SJSA1 (cell line): ENCODE data around the gene TBC1D22A. TPM values are rescaled to one million over a fixed set of nuclear protein-coding genes. Genes with fewer than 3 reads are reported as not detected.

Experiments
- DNase-seq, 2 experiments: peaks; one replicate each; pipeline ENCODE4 v3.0.0-alpha.2; 2015 to 2020; ENCODE audit warnings: low spot score in 2 of 2, low read depth in 1 of 2
- H3K27ac ChIP-seq: fragments of 250-450 bp; sonication (Bioruptor Pico); 2 replicates; pipeline ENCODE4 v1.5.1; 2020; ENCODE audit warnings: mild to moderate bottlenecking, moderate library complexity
- H3K27me3 ChIP-seq: fragments of 250-450 bp; sonication (Bioruptor Pico); replicated peaks from 2 replicates; pipeline ENCODE4 v1.5.1; 2020; ENCODE audit warnings: mild to moderate bottlenecking, moderate library complexity
- H3K36me3 ChIP-seq: fragments of 250-450 bp; sonication (Bioruptor Pico); 2 replicates; pipeline ENCODE4 v1.5.1; 2020; ENCODE audit warnings: mild to moderate bottlenecking
- H3K4me1 ChIP-seq: fragments of 250-450 bp; sonication (Bioruptor Pico); replicated peaks from 2 replicates; pipeline ENCODE4 v1.6.1; 2021; ENCODE audit warnings: mild to moderate bottlenecking
- H3K4me3 ChIP-seq: fragments of 250-450 bp; sonication (Bioruptor Pico); 2 replicates; pipeline ENCODE4 v1.5.1; 2020; ENCODE audit warnings: mild to moderate bottlenecking
- H3K9me3 ChIP-seq: fragments of 250-450 bp; sonication (Bioruptor Pico); replicated peaks from 2 replicates; pipeline ENCODE4 v1.5.1; 2020; ENCODE audit warnings: mild to moderate bottlenecking
- total RNA-seq: library from RNA; depleted of rRNA; stranded (reverse); fragments of >200 nt; shearing (Covaris generic); gene quantifications from 2 replicates; pipeline ENCODE4 v1.2.3, GENCODE V29; 2014

TBC1D22A gene
- total RNA-seq, 1 experiment from 2014 or later = 10.5 TPM

DNA sequence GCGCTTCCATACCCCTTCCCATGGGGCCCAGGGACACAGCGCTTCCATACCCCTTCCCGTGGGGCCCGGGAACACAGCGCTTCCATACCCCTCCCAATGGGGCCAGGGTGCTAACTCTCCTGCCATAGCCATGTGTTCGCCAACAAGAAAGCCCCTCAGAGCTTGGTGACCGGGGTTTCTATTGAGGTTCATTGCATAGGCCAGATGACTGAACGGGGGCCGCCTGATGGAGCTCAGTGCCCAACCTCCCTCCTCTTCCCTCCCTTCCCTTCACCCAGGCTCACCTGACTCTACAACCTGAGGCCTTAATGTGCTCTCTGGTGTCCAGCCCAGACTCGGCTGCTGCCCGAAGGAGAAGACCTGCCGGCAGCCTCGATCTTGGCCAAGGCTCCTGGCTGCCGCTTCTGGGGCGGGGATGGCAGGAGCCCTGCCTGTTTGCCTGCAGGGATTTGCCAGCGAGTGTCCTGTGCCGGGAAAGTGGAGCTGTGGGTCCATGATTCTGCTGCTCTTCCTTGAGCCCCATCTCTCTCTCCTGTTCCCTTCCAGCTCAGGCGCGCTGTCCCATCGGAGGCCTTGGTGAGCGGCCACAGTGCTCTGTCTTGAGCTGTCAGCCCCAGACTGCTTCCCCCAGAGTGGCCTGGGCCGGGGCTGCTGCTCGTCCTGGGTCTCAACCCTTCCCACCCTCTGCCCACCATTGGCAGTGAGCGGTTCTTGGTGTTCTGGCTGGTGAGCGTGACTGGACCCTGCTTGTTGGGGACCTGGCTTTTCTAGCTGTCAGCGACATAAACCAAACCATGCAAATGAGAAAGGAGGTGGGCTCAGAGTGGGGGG lies 267.0 kb downstream of the TBC1D22A start:
- Histone ChIP-seq H3K27me3 (no peaks in the 10 kb centered on the region), H3K9me3 (no peaks in the 10 kb centered on the region), H3K27ac (no peak overlapping the region), H3K36me3 (no peaks in the 10 kb centered on the region), H3K4me3 (no peak overlapping the region), H3K4me1 (peaks cover 11% of the 10 kb centered on the region)
- DNase-seq = no peak

DNA sequence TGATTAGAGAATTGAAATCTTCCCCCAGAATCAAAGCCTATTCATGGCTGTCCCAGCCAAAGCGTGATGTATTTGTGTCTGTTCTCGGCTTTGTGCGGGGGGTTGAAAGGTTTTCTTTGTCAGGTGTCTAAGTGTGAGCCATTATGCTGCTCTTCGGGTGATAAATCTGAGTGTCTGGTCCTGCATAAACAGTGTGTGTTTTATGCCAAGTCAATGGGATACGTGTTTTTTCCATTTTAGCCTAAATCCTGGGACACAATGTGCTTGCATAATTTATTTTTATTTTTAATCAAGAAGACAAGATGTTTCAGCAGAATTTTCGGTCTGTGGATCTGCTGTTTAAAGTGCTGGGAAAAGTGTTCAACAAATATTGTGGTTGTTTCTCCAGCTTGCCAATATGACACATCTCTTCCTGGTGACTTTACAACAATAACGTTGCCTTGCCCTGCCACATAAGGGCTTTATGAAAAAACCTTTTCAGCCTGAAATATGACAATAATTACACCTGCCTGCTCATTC lies 267.8 kb downstream of the TBC1D22A start:
- Histone ChIP-seq H3K36me3 (no peaks in the 10 kb centered on the region), H3K4me1 (peaks cover 11% of the 10 kb centered on the region), H3K27ac (no peak overlapping the region), H3K4me3 (no peak overlapping the region), H3K9me3 (no peaks in the 10 kb centered on the region), H3K27me3 (no peaks in the 10 kb centered on the region)
- DNase-seq = no peak

DNA sequence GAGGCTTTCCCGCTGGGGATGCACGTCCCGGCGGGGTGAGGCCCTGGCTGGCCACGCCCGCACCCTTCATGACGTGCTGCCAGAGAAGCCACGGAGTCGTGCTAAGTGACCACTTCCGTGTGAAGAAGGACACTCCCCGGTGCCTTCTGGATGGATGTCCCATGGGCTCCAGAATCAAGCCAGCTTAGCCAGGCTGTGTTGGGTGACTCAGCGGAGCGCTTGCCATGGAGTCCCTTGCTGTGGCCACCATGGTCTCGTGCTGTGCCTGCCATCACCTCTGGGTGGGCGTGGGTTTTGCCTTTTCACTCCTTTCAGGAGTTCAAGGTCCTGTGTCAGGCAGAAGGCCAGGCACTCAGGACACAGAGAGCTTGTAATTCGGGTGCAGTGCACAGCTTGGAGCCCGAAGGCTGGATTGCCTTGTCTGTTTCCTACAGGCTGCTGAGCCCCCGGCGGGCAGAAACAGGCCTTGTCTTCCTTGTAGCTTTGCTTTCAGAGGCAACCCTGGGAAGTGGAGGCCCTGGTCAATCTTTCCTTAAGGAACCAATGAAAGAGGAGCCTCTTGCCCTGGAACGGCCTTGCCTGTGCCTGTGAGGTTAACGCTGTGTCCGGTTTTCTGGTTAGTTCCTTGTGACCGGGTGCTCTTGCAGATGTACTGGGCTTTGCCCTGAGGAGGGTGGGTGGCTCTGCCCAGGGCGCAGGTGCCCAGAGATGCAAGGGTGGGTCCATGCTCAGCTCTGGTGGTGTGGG lies 268.6 kb downstream of the TBC1D22A start:
- Histone ChIP-seq H3K36me3 (no peaks in the 10 kb centered on the region), H3K4me1 (peaks cover 11% of the 10 kb centered on the region), H3K27ac (no peak overlapping the region), H3K27me3 (no peaks in the 10 kb centered on the region), H3K4me3 (no peak overlapping the region), H3K9me3 (no peaks in the 10 kb centered on the region)
- peak; percentile 31 to 69 for DNase-seq

DNA sequence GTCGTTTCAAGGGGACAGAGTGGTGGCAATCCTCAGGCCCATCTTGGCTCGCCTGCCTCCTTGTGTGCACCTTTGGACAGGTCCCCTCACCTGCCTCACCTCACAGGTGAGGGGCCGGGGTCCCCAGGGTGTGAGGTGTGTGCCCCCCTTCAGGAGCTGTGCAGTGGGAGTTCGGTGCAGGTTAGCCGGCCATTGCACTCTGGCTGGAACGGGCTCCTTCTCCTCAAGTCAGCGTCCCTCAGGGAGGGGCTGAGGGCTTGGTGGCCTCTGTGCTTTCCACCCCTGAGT lies 269.1 kb downstream of the TBC1D22A start:
- Histone ChIP-seq H3K27ac (no peak overlapping the region), H3K9me3 (no peaks in the 10 kb centered on the region), H3K27me3 (no peaks in the 10 kb centered on the region), H3K4me3 (no peak overlapping the region), H3K36me3 (no peaks in the 10 kb centered on the region), H3K4me1 (peaks cover 11% of the 10 kb centered on the region)
- no peak for DNase-seq

DNA sequence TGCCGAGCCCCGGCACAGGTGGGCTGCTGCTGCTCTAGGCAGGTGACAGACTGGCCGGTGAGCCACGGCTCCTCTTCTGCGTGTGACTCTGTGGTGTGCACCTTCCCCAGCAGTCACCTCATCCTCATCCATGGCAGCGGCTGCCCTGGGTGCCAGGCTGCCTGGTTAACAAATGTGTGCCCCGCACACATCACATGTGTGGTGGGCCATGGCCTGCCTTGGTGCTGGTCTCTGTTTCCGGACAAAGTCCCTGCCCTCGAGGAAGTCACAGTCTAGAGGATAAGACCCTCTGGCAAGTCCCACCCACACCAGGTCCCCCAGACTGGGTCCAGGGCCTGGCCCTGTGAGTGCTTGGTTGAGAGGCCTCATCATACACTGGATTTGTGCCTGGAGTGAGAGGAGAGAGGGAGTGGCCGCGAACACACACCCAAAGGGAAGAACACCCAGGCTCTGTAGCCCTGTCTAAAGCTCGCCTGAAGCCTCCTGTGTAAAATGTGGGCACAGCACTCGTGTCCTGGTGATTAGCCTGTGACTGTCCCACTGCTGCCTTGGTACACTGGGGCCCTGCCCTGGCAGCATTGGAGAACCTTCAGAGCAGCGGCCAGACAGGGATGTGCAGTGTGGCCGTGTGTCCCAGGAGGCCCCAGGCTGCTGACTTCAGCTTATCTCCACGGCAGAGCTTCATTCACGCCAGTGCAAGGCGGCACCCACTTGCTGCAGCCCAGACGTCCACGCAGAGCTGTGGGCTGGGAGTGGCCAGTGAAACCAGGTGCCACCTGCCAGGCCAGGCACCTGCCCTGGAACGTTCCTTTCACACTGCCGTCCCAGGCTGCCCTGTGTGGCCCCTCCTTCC lies 269.9 kb downstream of the TBC1D22A start:
- no peak overlapping the region for H3K4me3 ChIP-seq
- no peak overlapping the region for H3K27ac ChIP-seq
- H3K4me1 ChIP-seq = peaks cover 11% of the 10 kb centered on the region
- no peaks in the 10 kb centered on the region for H3K9me3 ChIP-seq
- no peak for DNase-seq
- no peaks in the 10 kb centered on the region for H3K27me3 ChIP-seq
- H3K36me3 ChIP-seq = no peaks in the 10 kb centered on the region

DNA sequence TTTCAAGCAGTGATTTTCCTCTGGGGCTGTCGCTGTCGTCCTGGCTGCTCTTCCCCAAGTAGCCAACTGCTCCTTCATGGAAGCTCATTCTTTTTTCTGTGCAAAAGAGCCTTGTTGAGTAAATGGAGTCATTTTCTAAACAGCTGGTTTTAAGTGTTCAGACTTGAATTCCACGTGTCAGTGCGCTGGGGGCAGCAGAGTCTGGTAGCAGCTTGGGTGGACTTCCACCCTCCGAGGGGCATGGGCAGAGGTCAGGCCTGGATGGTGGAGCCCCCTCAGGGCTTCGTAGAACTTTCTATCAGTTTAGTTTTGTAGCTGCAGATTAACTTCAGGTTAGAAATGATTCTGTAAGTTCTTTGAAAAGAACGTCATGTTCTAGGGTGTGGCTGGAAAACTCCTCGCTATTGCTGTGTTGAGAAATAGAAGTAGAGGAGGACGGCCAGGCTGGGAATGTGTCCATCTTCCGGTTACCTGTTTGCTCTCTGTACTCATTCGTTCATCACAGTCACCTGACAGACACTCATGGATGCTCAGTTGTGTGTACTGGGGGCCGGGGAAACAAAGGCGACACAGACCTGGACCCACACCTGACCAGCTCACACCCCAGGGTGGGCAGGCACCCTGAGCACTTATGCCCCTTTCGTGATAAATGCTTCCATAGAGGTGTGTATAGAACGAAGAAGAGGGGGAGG lies 270.7 kb downstream of the TBC1D22A start:
- Histone ChIP-seq H3K4me1 (peaks cover 11% of the 10 kb centered on the region), H3K36me3 (no peaks in the 10 kb centered on the region), H3K4me3 (no peak overlapping the region), H3K27me3 (no peaks in the 10 kb centered on the region), H3K9me3 (no peaks in the 10 kb centered on the region), H3K27ac (no peak overlapping the region)
- DNase-seq = no peak

DNA sequence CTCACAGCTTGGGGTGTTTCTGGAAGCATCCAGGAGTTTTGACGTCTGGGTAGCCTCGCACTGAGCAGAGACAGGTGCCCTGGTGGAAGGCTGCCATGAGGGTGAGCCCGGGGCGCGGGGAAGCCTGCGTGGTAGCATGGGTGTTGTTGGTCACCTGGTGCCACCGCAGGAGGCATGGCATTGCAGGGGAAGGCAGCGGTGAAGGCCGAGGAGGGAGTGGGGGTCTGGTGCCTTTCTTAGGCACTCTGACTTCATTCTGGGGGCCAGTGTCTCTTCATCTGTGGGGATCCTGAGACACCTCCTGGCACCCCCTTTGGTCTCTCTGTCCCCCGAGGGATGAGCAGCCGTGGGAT lies 271.2 kb downstream of the TBC1D22A start:
- no peak overlapping the region for H3K27ac ChIP-seq
- no peaks in the 10 kb centered on the region for H3K27me3 ChIP-seq
- no peak overlapping the region for H3K4me3 ChIP-seq
- no peak for DNase-seq
- H3K9me3 ChIP-seq = no peaks in the 10 kb centered on the region
- H3K36me3 ChIP-seq = no peaks in the 10 kb centered on the region
- H3K4me1 ChIP-seq = peaks cover 11% of the 10 kb centered on the region

DNA sequence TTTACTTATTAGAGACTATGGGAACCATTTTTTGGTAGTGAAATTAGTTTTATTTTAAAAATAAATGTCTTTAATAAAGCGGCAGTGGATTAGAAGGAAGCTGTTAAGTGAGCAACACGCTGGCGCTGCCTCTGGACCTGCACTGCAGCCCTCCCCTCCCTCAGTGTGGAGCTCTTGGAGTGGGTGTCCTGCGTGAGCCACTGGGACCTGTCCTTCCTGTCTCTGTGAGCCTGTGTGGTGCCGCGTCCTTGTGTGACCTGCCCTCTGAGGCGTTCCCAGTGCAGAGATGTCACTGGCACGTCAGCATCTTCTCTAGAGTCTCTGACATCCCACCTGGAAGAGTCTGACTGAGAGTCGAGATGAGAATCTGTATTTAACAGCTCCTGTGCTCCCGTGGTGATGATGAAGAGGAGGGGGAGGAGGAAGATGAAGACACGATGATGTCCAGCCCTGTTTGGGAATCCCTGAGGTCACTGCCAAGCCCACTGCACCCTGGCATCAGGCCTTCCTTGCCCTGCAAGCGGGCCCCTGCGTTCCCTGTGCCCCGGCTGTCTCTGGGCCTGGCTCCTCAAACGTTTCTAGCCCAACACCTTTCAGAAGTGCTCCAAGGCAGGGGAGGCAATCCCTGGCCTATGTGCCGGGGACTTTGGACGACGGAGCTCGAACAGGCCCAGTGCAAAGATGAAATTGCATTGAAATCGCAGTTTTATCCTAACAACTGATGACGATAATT lies 271.8 kb downstream of the TBC1D22A start:
- Histone ChIP-seq H3K27ac (no peak overlapping the region), H3K27me3 (no peaks in the 10 kb centered on the region), H3K36me3 (no peaks in the 10 kb centered on the region), H3K4me1 (peaks cover 11% of the 10 kb centered on the region), H3K4me3 (no peak overlapping the region), H3K9me3 (no peaks in the 10 kb centered on the region)
- DNase-seq = no peak

DNA sequence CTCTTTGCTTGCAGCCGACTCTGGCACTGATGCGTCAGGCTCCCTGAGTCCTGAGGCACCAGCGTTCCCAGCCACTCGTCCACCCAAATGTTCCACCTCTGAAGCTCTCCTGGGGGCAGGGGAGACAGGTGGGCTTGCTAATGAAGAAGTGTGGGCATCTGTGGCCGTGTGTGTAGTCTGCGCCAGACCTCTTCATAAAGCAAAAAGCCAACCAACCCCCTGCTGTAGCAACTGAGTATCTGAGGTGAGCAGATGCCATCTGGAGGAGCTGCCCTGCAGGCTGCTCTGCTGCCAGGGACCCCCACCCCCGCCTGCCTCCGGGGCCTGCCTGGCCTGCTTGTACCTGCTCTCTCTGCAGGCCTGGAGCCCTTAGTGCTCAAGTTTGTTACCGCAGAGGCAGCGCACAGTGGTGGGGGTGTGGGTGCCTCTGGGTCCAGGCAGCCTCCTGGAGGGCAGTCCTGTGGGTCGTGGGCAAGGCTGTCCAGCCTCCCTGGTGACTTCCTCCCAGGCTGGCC lies 272.5 kb downstream of the TBC1D22A start:
- Histone ChIP-seq H3K36me3 (no peaks in the 10 kb centered on the region), H3K27me3 (no peaks in the 10 kb centered on the region), H3K27ac (no peak overlapping the region), H3K9me3 (no peaks in the 10 kb centered on the region), H3K4me1 (peaks cover 11% of the 10 kb centered on the region), H3K4me3 (no peak overlapping the region)
- no peak for DNase-seq

DNA sequence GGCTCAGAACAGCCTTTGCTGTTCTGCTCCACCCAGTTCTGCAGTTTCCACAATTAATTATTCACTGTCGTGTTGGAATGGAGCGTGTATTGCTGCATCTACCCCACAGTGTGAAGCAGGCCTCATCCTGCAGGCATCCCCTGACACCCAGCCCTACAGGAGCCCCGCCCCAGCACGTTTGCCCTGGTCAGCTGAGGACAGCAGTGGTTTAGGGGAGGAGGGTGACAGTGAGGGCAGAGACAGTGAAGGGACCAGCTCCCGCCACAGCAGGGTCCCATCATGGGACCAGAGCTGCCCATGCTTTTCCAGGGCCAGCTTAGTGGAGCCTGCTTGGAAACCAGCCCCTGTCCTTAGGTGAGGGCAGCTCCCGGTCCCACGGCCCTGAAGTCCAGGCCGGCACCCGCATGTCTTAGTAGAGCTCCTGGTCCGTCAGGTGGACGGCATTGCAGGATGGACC lies 273.0 kb downstream of the TBC1D22A start:
- H3K4me3 ChIP-seq = no peak overlapping the region
- H3K36me3 ChIP-seq = no peaks in the 10 kb centered on the region
- no peaks in the 10 kb centered on the region for H3K9me3 ChIP-seq
- DNase-seq = no peak
- H3K27ac ChIP-seq = no peak overlapping the region
- H3K4me1 ChIP-seq = peaks cover 8% of the 10 kb centered on the region
- H3K27me3 ChIP-seq = no peaks in the 10 kb centered on the region

DNA sequence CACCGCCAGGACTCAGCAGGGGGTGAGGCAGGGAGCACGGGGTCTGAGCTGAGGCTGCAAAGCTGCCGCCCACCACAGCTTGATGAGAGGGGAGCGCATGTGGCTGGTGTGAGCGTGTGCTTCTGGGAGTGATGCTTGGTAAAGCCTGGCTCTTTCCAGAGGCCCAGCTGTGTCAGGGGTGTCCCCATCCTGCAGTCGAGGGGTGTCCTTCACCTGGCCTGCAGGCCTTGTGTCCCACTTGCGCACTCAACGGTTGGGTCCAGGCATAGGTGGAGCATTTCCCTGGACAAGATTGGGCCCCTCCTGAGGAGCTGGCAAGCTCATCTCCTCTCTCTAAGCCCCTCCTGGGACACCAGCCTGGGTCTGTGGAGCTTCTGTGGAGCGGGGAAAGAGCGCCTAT lies 273.9 kb downstream of the TBC1D22A start:
- DNase-seq = no peak
- H3K27me3 ChIP-seq = no peaks in the 10 kb centered on the region
- no peaks in the 10 kb centered on the region for H3K9me3 ChIP-seq
- no peaks in the 10 kb centered on the region for H3K4me1 ChIP-seq
- H3K36me3 ChIP-seq = no peaks in the 10 kb centered on the region
- no peak overlapping the region for H3K4me3 ChIP-seq
- H3K27ac ChIP-seq = no peak overlapping the region

DNA sequence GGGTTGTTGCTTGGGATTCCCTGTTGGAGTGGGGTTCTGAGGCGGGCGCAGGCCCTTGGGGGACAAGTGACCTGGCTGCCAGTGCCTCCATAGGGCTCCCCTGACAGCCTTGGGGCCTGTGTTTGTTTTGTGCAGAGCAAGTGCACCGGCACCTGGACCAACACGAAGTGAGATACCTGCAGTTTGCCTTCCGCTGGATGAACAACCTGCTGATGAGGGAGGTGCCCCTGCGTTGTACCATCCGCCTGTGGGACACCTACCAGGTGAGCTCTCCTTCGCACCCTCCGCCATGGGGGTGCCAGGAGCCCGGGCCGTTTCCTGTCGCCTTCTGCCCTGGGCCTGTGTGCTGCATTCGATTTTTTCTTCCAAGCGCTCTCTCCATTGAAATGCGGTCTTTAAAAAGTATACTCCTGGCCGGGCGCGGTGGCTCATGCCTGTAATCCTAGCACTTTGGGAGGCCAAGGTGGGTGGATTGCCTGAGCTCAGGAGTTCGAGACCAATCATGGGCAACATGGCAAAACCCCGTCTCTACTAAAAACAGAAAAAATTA lies 274.6 kb downstream of the TBC1D22A start:
- Histone ChIP-seq H3K9me3 (no peaks in the 10 kb centered on the region), H3K4me1 (no peaks in the 10 kb centered on the region), H3K36me3 (no peaks in the 10 kb centered on the region), H3K4me3 (no peak overlapping the region), H3K27ac (no peak overlapping the region), H3K27me3 (no peaks in the 10 kb centered on the region)
- no peak for DNase-seq
